K562 (cell line): Measurements from ENCODE around the gene EIF2S1. TPM values are rescaled to one million over a fixed set of nuclear protein-coding genes. Genes with fewer than 3 reads are reported as not detected.
A peak's percentile ranks its signal among the peaks of the same experiment; 100 is the strongest.

Source experiments
- BRCA1 ChIP-seq, 2 experiments: fragments of 450-650 bp in 1 of 2; sonication (generic) in 1 of 2; formaldehyde crosslinking in 1 of 2; IDR thresholded peaks; 2 replicates each; pipeline versions ENCODE4 v1.5.0 to v1.6.1; 2017 to 2020; ENCODE audit warnings: mild to moderate bottlenecking in 1 of 2, missing genetic modification reagents in 1 of 2
- ELF2 ChIP-seq: fragments of 250-450 bp; sonication (Bioruptor Pico); IDR thresholded peaks from 2 replicates; pipeline ENCODE4 v1.5.0; 2021; ENCODE audit warnings: mild to moderate bottlenecking
- ETS2 ChIP-seq: IDR thresholded peaks from 2 replicates; pipeline ENCODE4 v1.6.1; 2016; ENCODE audit warnings: borderline replicate concordance, missing genetic modification characterization, mild to moderate bottlenecking, moderate library complexity, missing compliant biosample characterization; ENCODE audit not compliant: poor library complexity, severe bottlenecking
- FOSL1 ChIP-seq: fragments of 200-800 bp; sonication (Bioruptor generic); conservative IDR thresholded peaks from 2 replicates; pipeline ENCODE4 v1.6.1; 2016; ENCODE audit warnings: missing genetic modification characterization, missing compliant biosample characterization
- FOXO4 ChIP-seq: fragments of 450-650 bp; formaldehyde crosslinking; IDR thresholded peaks from 2 replicates; pipeline ENCODE4 v1.4.0; 2020; ENCODE audit warnings: mild to moderate bottlenecking, moderate library complexity
- GTF2B ChIP-seq: IDR thresholded peaks from 2 replicates; pipeline ENCODE4 v1.6.1; 2011; ENCODE audit not compliant: insufficient read length; ENCODE audit errors: extremely low read depth
- HMG20B ChIP-seq: fragments of 250-450 bp; sonication (Bioruptor Pico); IDR thresholded peaks from 2 replicates; pipeline ENCODE4 v1.5.0; 2021; ENCODE audit warnings: mild to moderate bottlenecking
- IRF9 ChIP-seq: fragments of 450-650 bp; IDR thresholded peaks from 2 replicates; pipeline ENCODE4 v1.6.1; 2016; ENCODE audit warnings: missing biosample characterization, missing genetic modification characterization
- JUNB ChIP-seq: fragments of 450-650 bp; formaldehyde crosslinking; conservative IDR thresholded peaks from 2 replicates; pipeline ENCODE4 v1.4.0; 2020; ENCODE audit warnings: mild to moderate bottlenecking
- MLLT1 ChIP-seq, 2 experiments: fragments of 450-650 bp; IDR thresholded peaks; 2 replicates each; pipeline ENCODE4 v1.6.1; 2016
- NCOA4 ChIP-seq: fragments of 450-650 bp; IDR thresholded peaks from 2 replicates; pipeline ENCODE4 v1.6.1; 2018; ENCODE audit warnings: mild to moderate bottlenecking; ENCODE audit not compliant: partially characterized antibody
- NKRF ChIP-seq: fragments of 450-650 bp; IDR thresholded peaks from 2 replicates; pipeline ENCODE4 v1.6.1; 2016; ENCODE audit warnings: borderline replicate concordance
- OTX1 ChIP-seq: fragments of 450-650 bp; formaldehyde crosslinking; IDR thresholded peaks from 2 replicates; pipeline ENCODE4 v1.4.0; 2022; ENCODE audit warnings: mild to moderate bottlenecking
- RAD21 ChIP-seq, 2 experiments: fragments of 250-450 bp in 1 of 2; fragments of 450-650 bp in 1 of 2; sonication (Bioruptor Pico) in 1 of 2; formaldehyde crosslinking in 1 of 2; IDR thresholded peaks in 1 of 2; conservative IDR thresholded peaks in 1 of 2; 2 replicates each; pipeline versions ENCODE4 v1.4.0 to v1.8.0; 2020 to 2022; ENCODE audit warnings: mild to moderate bottlenecking in 2 of 2, moderate library complexity in 1 of 2
- RB1 ChIP-seq: fragments of 450-650 bp; IDR thresholded peaks from 2 replicates; pipeline ENCODE4 v1.6.1; 2017; ENCODE audit warnings: low read depth, mild to moderate bottlenecking
- SPI1 ChIP-seq: IDR thresholded peaks from 2 replicates; pipeline ENCODE4 v1.6.1; 2011; ENCODE audit warnings: low read depth, low read length, control low read depth, borderline replicate concordance
- ZNF277 ChIP-seq: fragments of 250-450 bp; sonication (Bioruptor Pico); IDR thresholded peaks from 2 replicates; pipeline ENCODE4 v1.8.0; 2022; ENCODE audit warnings: inconsistent platforms, mild to moderate bottlenecking, moderate library complexity, borderline replicate concordance
- ZNF431 ChIP-seq: sonication (generic); formaldehyde crosslinking; IDR thresholded peaks from 2 replicates; pipeline ENCODE4 v1.8.0; 2022; ENCODE audit warnings: mild to moderate bottlenecking, missing genetic modification reagents
- ZNF586 ChIP-seq: fragments of 450-650 bp; formaldehyde crosslinking; conservative IDR thresholded peaks from 2 replicates; pipeline ENCODE4 v1.4.0; 2020; ENCODE audit warnings: mild to moderate bottlenecking, moderate library complexity
- polyA plus RNA-seq, 8 experiments: library from polyadenylated mRNA; depleted of rRNA in 4 of 8; stranded (reverse) in 5 of 8; unstranded in 3 of 8; fragments of >200 nt; fragmentation: Nextera tagmentation in 2 of 8; fragmentation: Illumina TruSeq in 1 of 8; extraction: Ambion mirVana in 2 of 8; extraction: Trizol in 1 of 8; gene quantifications; 2 replicates each; pipeline versions ENCODE4 v1.2.1 to v1.2.3, GENCODE V29; 2011 to 2014; ENCODE audit warnings: inconsistent platforms in 1 of 8, missing spikeins in 1 of 8
- total RNA-seq, 7 experiments: library from RNA; depleted of rRNA in 6 of 7; stranded (reverse); fragments of >200 nt in 6 of 7; fragmentation: Illumina TruSeq in 2 of 7; extraction: Trizol in 2 of 7; gene quantifications; 2 replicates each; pipeline versions ENCODE4 v1.2.1 to v1.2.3, GENCODE V29; 2011 to 2021; ENCODE audit warnings: low replicate concordance in 1 of 7

EIF2S1 gene
- total and polyA plus RNA-seq, 9 of the 15 experiments (the other 6 are each of a cell fraction or from before 2014, with no cell fraction given), result 216 to 1,018 (median 332) TPM

- TF ChIP-seq ZNF277 (CRISPR knock-in tag), result no peak
- TF ChIP-seq ELF2 (CRISPR knock-in tag), result 0 out of 2 replicates have a peak, but pooled peaks have one; percentile 21
- TF ChIP-seq IRF9 (tag), result no peak
- no peak for TF ChIP-seq SPI1
- TF ChIP-seq GTF2B, result no peak
- TF ChIP-seq FOSL1 (tag), result peak; percentile 69
- no peak for TF ChIP-seq RAD21 (CRISPR knock-in tag; conservative IDR thresholded peaks at IDR 0.05 in 1 of 2, IDR thresholded peaks at IDR 0.05 in 1 of 2)
- TF ChIP-seq RB1, result peak; percentile 4; the same call in 1 of the 2 replicates
- no peak; the same call in 1 of the 2 replicates for TF ChIP-seq ZNF431
- no peak for TF ChIP-seq ZNF586 (CRISPR knock-in tag)
- no peak for TF ChIP-seq NCOA4
- TF ChIP-seq FOXO4 (CRISPR knock-in tag), result no peak
- TF ChIP-seq MLLT1 (IDR thresholded peaks at IDR 0.05), result 0 out of 4 replicates have a peak, but pooled peaks of 1 of the 2 experiments have one; percentile 32
- TF ChIP-seq BRCA1 (IDR thresholded peaks at IDR 0.05), result no peak
- no peak for TF ChIP-seq BRCA1 (CRISPR knock-in tag; IDR thresholded peaks at IDR 0.05)
- TF ChIP-seq HMG20B, result no peak
- TF ChIP-seq JUNB (CRISPR knock-in tag), result no peak
- TF ChIP-seq ETS2 (tag), result no peak
- TF ChIP-seq OTX1 (CRISPR knock-in tag), result no peak
- peak; percentile 90 for TF ChIP-seq NKRF
Measured at GRCh38 chr14:67360470-67361206, 510 bp downstream of the EIF2S1 start (continued).
